ENCODE data around the gene VIL1.

VIL1 gene

DNA sequence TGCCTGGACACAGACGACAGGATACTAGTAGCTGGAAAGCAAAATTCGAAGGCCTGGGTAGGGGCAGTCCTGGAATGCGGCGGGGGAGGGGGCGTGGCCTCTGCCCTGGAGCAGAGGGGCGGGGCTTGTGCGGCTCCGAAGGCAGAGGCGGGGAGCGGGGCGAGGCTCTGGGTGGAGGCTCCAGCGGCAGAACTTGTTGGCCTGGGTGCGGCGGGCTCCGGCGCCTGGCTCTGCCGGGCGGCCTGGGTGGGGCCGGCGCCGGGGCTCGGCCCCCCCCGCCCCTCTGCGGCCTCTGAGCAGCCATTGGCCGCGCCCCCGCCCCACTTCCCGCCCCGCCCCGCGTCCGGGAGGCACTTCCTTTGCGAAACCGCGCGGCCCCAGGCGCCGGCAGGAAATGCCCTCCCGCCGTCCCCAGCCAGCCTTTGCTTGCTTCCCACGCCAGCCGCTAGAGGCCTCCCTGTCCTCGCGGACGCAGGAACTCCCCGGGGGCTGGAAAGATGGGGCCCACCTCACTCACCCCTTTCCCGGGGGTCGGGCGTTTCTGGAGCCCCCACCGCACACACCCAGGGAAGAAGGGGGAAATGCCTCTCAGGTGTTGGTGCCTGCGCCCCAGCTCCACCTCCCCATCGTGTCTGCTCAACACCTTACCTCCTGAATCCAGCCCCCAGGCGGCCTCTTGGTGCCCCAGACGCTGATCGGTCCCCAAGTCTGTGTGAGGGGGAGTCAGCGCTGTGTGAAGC lies 12.5 kb upstream of the VIL1 start:
- DNase-seq (ENCODE audit: low read depth), result peak; percentile 75

- DNase-seq (ENCODE audit: low read depth), result peak; percentile 53
These were observed 11.8 kb upstream of the VIL1 start for GRCh38 chr2:218406949-218407618.

GRCh38 chr2:218407717-218408116 lies 11.2 kb upstream of the VIL1 start:
- DNase-seq (ENCODE audit: low read depth), result no peak

DNA sequence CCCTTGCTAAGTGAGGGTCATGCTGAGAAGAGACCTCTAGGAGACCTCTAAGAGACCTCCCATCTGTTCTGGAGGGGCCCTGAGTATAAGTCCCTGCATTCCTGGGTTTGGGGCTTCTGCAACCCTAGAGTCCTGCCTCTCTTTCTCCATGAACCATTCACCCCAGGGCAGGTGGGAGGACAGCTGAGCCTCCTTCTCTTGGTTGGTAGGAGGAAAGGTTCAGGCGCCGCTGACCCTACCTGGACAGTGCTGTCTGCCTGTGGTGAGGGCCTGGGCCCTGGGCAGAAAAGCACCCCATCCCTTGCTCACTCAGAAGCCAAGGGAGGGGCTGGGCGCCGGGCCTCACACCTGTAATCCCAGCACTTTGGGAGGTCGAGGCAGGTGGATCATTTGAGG lies 604 bp upstream of the VIL1 start:
- DNase-seq (ENCODE audit: low read depth), result no peak

- no peak for DNase-seq (ENCODE audit: low read depth)
These were observed 800 bp downstream of the VIL1 start for GRCh38 chr2:218419630-218420216.

- DNase-seq (ENCODE audit: low read depth), result no peak
These were observed 2.1 kb downstream of the VIL1 start for GRCh38 chr2:218421027-218421426.

DNA sequence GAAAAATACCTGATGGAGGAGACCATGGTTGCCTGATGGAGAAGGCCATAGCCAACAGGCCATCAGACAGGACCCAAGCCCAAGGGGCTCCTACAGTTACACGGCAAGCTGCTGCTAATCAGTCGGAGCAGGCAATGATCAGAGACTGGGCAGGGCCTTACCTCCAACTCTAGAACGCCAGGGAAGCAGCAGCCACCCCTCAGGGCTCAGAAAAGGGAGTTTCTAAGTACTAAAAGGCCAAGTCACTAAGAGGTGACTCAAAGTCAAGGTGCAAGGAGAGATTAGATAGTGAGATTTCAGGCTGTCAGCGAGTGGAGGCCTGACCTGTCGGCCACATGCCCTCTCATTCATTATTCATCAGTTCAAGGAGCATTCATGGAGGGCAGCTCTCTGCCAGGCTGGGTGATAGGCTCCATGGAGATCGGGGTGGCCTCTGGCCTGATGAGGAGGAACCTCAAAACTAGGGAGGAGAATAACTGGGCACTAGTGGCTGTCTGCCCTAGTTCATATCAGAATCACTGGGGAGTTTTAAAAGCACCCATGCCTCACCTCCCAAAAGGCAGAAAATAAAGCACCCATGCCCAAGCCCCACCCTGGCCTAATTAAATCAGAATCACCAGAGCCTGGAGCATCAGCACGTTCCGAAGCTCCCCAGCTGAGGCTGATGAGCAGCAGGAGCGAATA lies 3.6 kb downstream of the VIL1 start:
- no peak for DNase-seq (ENCODE audit: low read depth)

DNA sequence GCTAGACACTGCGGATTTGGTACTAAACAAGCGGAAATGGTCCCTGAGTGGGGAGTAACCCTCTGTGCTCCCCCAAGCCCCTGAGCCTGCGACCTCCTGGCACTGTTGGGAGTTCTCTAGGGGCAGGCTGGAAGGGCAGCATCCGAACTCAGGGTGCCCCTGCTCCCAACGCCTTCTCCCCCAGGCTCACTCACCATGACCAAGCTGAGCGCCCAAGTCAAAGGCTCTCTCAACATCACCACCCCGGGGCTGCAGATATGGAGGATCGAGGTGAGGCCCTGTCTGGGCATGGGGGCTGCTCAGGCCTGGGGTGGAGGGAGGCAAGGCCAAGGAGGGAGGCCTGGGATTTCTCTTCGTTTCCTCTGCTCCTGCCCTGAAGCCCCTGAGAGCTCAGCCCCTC lies 4.7 kb downstream of the VIL1 start:
- DNase-seq (ENCODE audit: low read depth), result no peak

GRCh38 chr2:218425531-218425930 lies 6.6 kb downstream of the VIL1 start:
- no peak for DNase-seq (ENCODE audit: low read depth)

- no peak for DNase-seq (ENCODE audit: low read depth)
These were observed 8.8 kb downstream of the VIL1 start for GRCh38 chr2:218427741-218428140.

- DNase-seq (ENCODE audit: low read depth), result no peak
These were observed 10.1 kb downstream of the VIL1 start for GRCh38 chr2:218428846-218429558.

DNA sequence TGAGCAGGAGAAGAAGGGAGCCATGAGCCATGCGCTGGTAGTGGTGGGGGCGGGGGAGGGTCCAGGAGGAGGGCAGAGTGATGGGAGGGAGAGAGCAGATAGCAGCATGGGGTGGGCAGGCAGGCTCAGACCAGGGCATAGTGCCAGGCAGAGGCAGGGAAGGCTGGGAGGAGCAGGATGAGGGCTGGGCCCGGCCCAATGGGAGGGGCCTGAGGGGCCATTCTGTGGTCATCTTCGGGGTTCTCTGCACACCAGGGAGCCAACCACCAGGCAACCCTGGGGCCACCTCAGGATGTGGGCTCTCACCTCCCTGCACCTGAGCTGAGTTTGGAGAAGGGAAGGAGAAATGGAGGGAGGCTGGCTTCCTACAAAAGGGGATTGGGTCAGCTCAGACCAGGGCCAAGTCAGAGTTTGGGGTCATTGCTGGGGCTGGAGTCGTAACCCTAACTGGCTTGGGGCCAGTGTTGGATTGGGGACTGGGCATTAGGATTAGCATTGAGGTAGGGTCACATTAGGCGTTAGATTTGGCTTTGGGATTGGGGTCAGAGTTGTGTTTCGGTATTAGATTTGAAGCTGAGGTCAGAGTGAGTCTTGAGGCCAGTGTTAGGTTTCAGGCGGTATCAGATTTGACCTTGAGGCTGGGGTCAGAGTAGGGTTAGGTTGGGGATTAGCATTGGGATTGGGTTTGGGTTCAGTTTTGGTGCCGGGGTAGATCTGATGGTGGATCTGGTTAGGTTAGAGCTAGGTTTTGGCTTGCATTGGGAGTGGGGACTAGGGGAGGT lies 11.2 kb downstream of the VIL1 start:
- no peak for DNase-seq (ENCODE audit: low read depth)

- no peak for DNase-seq (ENCODE audit: low read depth)
These were observed 11.8 kb downstream of the VIL1 start for GRCh38 chr2:218430721-218431120.

- DNase-seq (ENCODE audit: low read depth), result no peak
These were observed 13.0 kb downstream of the VIL1 start for GRCh38 chr2:218431878-218432277.

- DNase-seq (ENCODE audit: low read depth), result no peak
These were observed 13.9 kb downstream of the VIL1 start for GRCh38 chr2:218432676-218433365.

DNA sequence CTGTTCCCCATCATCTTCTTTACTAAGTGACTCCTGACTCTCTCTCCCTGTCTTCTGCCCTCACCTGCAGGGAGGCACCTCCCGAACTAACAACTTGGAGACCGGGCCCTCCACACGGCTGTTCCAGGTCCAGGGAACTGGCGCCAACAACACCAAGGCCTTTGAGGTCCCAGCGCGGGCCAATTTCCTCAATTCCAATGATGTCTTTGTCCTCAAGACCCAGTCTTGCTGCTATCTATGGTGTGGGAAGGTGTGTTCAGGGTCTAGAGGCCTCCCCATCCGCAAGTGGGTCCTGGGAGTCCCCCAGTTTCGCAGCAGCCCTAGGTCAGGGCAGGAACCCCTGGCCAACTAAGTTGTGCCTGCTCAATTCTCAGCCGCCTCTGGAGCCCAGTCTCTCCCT lies 15.5 kb downstream of the VIL1 start:
- DNase-seq (ENCODE audit: low read depth), result no peak

GRCh38 chr2:218435003-218435982 lies 16.4 kb downstream of the VIL1 start:
- DNase-seq (ENCODE audit: low read depth), result no peak

DNA sequence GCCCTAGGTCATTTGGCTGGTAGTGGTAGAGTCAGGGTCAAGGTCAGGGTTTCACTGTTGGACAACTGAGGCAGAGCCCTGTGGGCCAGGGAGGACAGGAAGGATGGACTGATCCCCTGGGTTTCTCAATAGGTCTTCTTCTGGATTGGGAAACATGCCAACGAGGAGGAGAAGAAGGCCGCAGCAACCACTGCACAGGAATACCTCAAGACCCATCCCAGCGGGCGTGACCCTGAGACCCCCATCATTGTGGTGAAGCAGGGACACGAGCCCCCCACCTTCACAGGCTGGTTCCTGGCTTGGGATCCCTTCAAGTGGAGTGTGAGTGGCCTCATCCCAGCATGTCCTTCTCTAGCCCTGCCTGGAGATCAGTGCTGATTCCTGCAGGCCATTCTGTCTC lies 18.1 kb downstream of the VIL1 start:
- DNase-seq (ENCODE audit: low read depth), result no peak

DNA sequence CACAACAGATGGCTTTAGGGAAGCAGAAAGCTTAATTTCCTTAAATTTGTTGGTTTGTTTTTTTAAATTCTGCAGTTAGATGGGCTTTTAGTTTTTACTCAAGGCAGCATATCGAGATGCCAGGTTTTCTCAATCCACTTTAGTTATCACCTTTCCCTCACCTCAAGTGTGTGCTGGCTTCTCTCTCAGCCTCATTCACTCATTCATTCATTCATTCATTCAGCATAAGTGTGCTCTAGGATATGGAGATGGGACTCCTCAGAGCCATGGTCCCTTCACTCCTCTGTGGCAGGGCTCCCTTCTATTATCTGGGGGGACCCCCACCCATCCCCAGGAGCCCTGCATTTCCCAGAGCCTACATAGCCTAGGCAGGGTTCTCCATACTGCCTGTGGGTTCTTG lies 19.0 kb downstream of the VIL1 start:
- no peak for DNase-seq (ENCODE audit: low read depth)
